Effector memory CD4-positive, alpha-beta T cell (primary cell): Measurements from ENCODE around the gene UBAC2.
"Not testable (repeated sequence)": the region's sequence is repeated elsewhere in the genome, so short reads cannot be mapped to it uniquely, and the experiment has no call there.

Experiments
- DNase-seq, 3 donors: peaks; one replicate each; pipeline ENCODE4 v3.0.0-alpha.2; 2020
- H3K27ac ChIP-seq: 2 replicates; pipeline ENCODE4 v1.7.0; 2013; ENCODE audit warnings: mild to moderate bottlenecking, low read length, moderate library complexity; ENCODE audit not compliant: insufficient read depth, poor library complexity, severe bottlenecking
- H3K27me3 ChIP-seq: replicated peaks from 2 replicates; pipeline ENCODE4 v1.7.0; 2013; ENCODE audit warnings: mild to moderate bottlenecking, low read length; ENCODE audit not compliant: insufficient read depth, control insufficient read depth, poor library complexity, severe bottlenecking
- H3K36me3 ChIP-seq: 2 replicates; pipeline ENCODE4 v1.7.0; 2013; ENCODE audit warnings: mild to moderate bottlenecking, low read length, moderate library complexity; ENCODE audit not compliant: control insufficient read depth, insufficient read depth
- H3K4me1 ChIP-seq: 2 replicates; pipeline ENCODE4 v1.7.0; 2013; ENCODE audit warnings: low read length, mild to moderate bottlenecking; ENCODE audit not compliant: control insufficient read depth, insufficient read depth, poor library complexity, severe bottlenecking
- H3K4me3 ChIP-seq: 2 replicates; pipeline ENCODE4 v1.7.0; 2013; ENCODE audit warnings: low read length, low read depth, mild to moderate bottlenecking; ENCODE audit not compliant: insufficient read depth, poor library complexity, severe bottlenecking
- H3K9me3 ChIP-seq: 2 replicates; pipeline ENCODE4 v1.7.0; 2013; ENCODE audit warnings: mild to moderate bottlenecking, low read length, moderate library complexity; ENCODE audit not compliant: control insufficient read depth

UBAC2 gene

DNA sequence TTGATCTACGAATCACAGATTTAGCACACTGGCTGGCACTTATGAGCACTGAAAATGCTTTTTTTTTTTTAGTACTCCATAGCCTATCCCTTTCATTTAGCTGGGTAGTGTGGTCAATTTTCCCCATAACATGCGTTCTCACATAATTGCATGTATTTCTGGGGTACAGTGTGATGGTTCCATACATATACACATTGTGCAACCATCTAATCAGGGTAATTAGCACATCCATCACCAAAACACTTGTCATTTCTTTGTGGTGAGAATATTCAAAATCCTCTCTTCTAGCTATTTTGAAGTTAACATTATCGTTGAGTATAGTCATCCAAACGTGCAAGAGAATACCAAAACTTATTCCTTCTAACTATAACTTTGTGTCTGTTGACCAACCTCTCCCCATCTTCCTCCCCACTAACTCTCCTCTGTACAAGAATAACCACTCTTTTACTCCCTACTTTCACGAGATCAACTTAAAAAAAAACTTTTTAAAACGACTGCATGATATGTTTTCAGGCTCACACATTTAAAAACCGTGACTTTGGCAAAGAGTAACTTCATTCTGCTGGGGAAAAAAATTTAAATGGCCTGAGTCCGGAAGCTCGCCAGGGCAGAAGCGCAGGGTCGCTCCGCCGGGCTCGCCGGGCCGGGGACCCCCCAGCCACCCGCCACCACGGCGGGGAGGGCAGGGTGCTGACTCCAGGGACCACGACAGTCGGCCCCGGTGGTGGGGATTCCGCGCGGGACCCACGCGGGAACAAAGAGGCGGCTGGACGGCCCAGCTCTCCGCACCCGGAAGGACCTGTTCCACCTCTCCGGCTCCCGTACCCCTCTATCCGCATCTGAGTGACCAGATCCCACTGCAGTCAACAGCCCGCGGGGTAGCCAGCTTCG is 868 bp upstream of the UBAC2 start:
- peak overlapping the region; percentile 99 for H3K4me3 ChIP-seq
- peak overlapping the region; percentile 97 for H3K27ac ChIP-seq
- H3K9me3 ChIP-seq, result no peaks in the 10 kb centered on the region
- no peaks in the 10 kb centered on the region for H3K36me3 ChIP-seq
- peaks cover 33% of the 10 kb centered on the region for H3K4me1 ChIP-seq
- DNase-seq, result no peak
- no peaks in the 10 kb centered on the region for H3K27me3 ChIP-seq

DNA sequence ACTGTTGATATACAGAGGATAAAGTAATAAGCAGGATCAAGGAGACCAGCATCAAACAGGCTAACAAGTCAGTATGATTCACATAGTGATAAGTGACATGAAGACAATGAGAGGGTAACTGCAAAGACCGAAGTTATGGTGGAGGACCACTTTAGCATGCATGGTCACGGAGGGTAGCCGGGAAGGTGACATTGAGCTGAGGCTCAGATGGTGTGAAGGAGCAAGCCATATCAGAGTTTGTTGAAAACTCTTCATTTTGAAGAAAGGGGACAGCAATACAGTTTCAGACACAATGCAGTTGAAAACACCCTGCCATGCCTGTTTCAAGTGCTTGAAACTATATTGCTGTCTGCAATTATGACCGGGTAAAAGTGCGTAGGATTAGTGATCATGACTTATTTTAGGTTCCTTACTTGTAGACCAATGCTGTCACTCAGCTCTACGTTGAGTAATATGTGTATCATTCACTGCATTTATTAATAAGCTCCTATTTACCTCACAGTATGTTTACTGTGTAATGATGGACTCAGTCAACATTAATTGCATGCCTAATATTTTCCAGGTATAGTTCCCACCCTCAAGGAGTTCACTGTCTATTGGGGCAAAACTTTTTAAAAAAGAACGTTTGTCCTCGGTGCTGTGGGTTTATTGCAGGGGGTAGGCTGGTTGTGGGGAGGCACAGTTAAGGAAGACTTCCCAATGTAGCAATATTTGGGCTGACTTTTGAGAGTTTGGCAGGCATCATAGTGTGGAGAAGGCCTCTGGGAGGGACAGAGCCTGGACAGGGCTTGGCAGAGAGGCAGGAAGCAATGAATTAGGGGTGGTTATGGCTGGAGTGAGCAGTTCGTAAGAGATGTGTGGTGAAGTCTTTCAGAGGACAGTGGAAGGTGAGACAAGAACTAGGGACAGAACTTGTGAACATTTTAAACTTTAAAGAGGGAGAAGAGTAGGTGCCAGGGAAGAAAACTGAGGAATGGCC is 3.2 kb downstream of the UBAC2 start:
- Histone ChIP-seq H3K27ac (peak overlapping the region; percentile 62), H3K27me3 (no peaks in the 10 kb centered on the region), H3K4me3 (peak overlapping the region; percentile 48), H3K36me3 (peaks cover 13% of the 10 kb centered on the region), H3K9me3 (no peaks in the 10 kb centered on the region), H3K4me1 (peaks cover 41% of the 10 kb centered on the region)
- DNase-seq, result no peak

DNA sequence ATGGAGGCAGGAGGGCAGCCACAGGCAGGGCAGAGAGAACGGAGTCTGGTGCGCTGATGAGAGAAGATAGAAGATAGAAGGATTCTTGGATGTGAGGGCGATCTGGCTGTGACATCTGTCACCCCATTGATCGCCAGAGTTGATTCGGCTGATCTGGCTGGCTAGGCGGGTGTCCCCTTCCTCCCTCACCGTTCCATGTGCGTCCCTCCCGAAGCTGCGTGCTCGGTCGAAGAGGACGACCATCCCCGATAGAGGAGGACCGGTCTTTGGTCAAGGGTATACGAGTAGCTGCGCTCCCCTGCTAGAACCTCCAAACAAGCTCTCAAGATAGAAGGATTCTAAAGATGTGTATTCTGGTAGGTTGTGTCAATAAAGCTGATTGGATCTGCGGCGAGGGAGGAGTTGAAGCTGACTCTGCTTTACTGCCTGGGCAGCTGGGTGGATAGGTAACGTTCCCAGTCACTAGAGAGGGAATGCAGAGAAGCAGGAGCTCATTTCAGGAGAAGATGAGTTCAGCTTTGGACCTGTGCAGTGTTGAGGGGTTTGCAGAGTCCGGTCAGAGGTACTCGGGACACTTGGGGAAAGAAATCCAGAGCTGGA is 5.1 kb downstream of the UBAC2 start:
- no peak for DNase-seq
- Histone ChIP-seq H3K4me1 (peaks cover 36% of the 10 kb centered on the region), H3K27me3 (no peaks in the 10 kb centered on the region), H3K9me3 (no peaks in the 10 kb centered on the region), H3K4me3 (no peak overlapping the region), H3K27ac (peak overlapping the region; percentile 62), H3K36me3 (peaks cover 13% of the 10 kb centered on the region)

DNA sequence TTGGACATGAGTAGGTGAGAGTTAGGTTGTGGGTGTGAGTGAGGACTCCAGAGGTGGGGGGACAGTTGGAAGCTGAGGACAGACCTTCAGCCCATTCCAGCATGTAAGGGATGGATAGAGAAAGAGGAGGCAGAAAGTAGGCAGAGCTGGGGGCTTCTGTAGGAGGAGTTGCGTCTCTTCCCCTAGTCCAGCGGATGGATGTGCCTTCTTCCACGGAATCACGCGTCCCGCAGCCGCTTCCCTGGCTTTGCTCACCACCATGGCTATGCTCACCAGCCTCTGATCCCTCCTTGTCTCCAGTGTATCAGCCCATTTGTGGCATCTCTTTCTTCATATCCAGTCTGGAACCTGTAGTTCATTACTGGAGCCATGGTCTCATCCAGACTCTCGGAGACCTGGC is 5.6 kb downstream of the UBAC2 start:
- peak overlapping the region; percentile 62 for H3K27ac ChIP-seq
- H3K4me3 ChIP-seq, result no peak overlapping the region
- no peak for DNase-seq
- H3K4me1 ChIP-seq, result peaks cover 36% of the 10 kb centered on the region
- H3K36me3 ChIP-seq, result peaks cover 13% of the 10 kb centered on the region
- no peaks in the 10 kb centered on the region for H3K27me3 ChIP-seq
- H3K9me3 ChIP-seq, result no peaks in the 10 kb centered on the region

DNA sequence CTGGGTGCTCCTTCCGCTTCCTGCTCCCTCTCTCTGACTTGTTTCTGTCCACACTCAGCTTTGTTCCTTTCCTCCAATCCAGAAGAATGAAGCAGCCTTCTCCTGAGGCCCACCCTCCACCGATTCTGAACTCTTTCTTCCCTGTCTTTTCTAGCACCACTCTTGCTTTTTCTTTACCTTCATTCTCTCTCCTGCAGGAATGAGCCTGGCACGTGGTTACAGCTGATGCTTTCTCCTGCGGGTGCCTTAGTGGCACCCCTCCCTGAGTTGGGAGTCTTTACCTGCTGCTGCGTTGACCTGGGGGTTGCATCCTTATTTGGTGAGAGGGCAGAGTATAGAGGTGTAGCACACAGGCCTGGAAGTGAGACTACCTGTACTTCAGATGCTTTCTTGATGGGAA is 6.2 kb downstream of the UBAC2 start:
- Histone ChIP-seq H3K36me3 (peaks cover 13% of the 10 kb centered on the region), H3K27me3 (no peaks in the 10 kb centered on the region), H3K4me3 (no peak overlapping the region), H3K4me1 (peaks cover 36% of the 10 kb centered on the region), H3K9me3 (no peaks in the 10 kb centered on the region), H3K27ac (no peak overlapping the region)
- no peak for DNase-seq

DNA sequence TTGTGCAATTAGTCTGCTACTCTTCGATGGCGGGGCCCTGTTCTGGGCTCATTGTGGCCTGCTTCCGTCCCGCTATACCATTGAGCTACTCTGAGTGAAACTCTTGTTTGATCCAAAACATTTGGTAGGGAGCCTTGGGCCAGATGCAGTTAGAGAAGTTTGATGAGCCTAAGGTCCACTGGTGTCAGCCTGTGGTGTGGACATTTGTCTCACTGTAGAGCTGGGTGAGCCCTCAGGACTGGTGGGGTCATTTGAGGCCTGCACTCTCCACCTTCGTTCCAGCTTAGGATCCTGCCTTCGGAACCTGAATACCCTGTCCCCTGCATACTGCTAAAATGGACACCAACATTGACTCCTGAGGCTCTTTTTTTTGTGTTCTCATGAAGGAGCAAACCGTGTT is 6.9 kb downstream of the UBAC2 start:
- Histone ChIP-seq H3K36me3 (peaks cover 13% of the 10 kb centered on the region), H3K27me3 (no peaks in the 10 kb centered on the region), H3K4me3 (no peak overlapping the region), H3K9me3 (no peaks in the 10 kb centered on the region), H3K4me1 (peaks cover 31% of the 10 kb centered on the region), H3K27ac (no peak overlapping the region)
- DNase-seq, result no peak

DNA sequence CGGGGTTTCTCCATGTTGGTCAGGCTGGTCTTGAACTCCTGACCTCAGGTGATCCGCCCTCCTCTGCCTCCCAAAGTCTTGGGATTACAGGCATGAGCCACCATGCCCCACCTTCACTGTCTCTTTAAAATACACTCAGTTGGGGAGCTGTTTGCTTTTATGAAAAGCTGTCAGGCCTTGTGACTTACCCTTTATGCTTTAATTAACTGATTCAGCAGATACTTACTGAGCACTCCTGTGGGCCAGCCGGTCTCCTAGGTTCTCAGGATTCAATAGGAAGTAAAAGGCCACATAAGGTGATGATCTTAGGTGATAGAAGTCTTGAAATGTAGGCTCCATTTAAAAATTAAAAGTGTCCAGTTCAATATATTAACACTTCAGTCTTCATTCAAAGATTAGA is 7.5 kb downstream of the UBAC2 start:
- Histone ChIP-seq H3K27ac (no peak overlapping the region), H3K27me3 (no peaks in the 10 kb centered on the region), H3K36me3 (peaks cover 13% of the 10 kb centered on the region), H3K4me1 (peaks cover 27% of the 10 kb centered on the region), H3K9me3 (no peaks in the 10 kb centered on the region), H3K4me3 (no peak overlapping the region)
- DNase-seq, result no peak

DNA sequence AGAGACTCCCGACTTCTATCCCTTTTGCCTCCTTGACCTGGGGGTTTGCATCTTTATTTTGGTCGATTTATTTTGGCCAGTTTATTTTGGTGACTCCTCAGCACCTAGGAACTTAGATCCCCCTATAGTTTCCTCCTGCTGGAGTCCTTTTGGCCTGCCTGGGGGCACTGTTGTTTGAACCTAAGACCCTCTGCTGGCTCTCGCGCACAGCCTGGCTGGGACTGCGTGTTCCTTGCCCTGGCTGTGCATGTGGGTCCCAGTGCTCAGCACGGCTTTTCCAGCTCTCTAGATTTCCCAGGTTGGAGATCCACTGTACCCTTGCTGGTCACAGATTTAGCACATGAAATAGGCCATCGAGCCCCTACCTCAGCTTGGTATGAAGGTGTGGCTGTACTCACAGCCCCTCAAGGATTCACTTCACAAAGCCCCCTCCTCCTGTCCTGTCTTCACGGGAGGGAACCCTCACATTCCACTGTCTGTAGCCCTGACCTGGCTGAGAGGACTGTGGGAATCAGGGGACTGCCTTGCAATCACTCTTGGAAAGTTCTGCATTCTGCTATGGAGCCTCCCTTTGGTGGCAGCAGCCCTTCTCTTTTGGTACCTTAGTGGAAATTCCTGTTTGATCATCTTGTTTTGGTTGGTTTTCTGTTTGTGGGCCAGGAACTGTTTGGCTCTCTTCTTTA is 8.3 kb downstream of the UBAC2 start:
- Histone ChIP-seq H3K4me1 (peaks cover 19% of the 10 kb centered on the region), H3K36me3 (peaks cover 13% of the 10 kb centered on the region), H3K27me3 (no peaks in the 10 kb centered on the region), H3K4me3 (no peak overlapping the region), H3K27ac (no peak overlapping the region), H3K9me3 (no peaks in the 10 kb centered on the region)
- DNase-seq, result no peak

DNA sequence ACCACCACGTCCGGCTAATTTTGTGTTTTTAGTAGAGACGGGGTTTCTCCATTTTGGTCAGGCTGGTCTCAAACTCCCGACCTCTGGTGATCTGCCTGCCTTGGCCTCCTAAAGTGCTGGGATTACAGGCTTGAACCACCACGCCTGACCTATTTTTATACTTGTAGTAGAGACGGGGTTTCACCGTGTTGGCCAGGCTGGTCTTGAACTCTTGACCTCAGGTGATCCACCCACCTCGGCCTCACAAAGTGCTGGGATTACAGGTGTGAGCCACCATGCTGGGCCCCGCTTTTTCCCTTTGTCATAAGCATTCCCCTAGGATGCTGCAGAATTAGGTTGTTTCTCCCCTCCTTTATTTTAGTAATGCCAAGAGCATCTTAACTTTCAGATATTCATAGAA is 10.0 kb downstream of the UBAC2 start:
- peaks cover 23% of the 10 kb centered on the region for H3K4me1 ChIP-seq

More for the DNA sequence above, 10.0 kb downstream of the UBAC2 start:
- not testable (repeated sequence) for H3K27ac ChIP-seq, H3K27me3 ChIP-seq, H3K4me3 ChIP-seq, H3K9me3 ChIP-seq, DNase-seq
- H3K36me3 ChIP-seq, result peaks cover 13% of the 10 kb centered on the region
